DOHH2 (cell line): ENCODE results near the gene UBASH3B.

Experiments
- EZH2phosphoT487 ChIP-seq: fragments of 200-600 bp; sonication (generic); IDR thresholded peaks from 2 replicates; pipeline ENCODE4 v1.6.1; 2017; ENCODE audit warnings: borderline replicate concordance, mild to moderate bottlenecking, antibody characterized with exemption, low read length, moderate library complexity, mixed read lengths
- TF ChIP-seq, protein P1 (sequence below): fragments of 200-600 bp; sonication (generic); IDR thresholded peaks from one replicate; pipeline ENCODE4 v1.5.1; 2014; ENCODE audit warnings: antibody characterized with exemption, mild to moderate bottlenecking, low read depth, low read length; ENCODE audit not compliant: poor library complexity, severe bottlenecking

GRCh38 chr11:122755941-122756340 is 100.4 kb downstream of the UBASH3B start:
- TF ChIP-seq, protein P1, sequence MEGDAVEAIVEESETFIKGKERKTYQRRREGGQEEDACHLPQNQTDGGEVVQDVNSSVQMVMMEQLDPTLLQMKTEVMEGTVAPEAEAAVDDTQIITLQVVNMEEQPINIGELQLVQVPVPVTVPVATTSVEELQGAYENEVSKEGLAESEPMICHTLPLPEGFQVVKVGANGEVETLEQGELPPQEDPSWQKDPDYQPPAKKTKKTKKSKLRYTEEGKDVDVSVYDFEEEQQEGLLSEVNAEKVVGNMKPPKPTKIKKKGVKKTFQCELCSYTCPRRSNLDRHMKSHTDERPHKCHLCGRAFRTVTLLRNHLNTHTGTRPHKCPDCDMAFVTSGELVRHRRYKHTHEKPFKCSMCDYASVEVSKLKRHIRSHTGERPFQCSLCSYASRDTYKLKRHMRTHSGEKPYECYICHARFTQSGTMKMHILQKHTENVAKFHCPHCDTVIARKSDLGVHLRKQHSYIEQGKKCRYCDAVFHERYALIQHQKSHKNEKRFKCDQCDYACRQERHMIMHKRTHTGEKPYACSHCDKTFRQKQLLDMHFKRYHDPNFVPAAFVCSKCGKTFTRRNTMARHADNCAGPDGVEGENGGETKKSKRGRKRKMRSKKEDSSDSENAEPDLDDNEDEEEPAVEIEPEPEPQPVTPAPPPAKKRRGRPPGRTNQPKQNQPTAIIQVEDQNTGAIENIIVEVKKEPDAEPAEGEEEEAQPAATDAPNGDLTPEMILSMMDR = no peak
- no peak for TF ChIP-seq EZH2phosphoT487
